PC-9 (cell line): Measurements from ENCODE around the gene ISOC2. TPM values are rescaled to one million over a fixed set of nuclear protein-coding genes. Genes with fewer than 3 reads are reported as not detected.

Experiments
- BruUV-seq: library from RNA; stranded (reverse); fragments of 400-500 nt; replicated peaks from 2 replicates; lab custom pipeline; 2021; lab: Mats Ljungman, UMichigan
- CTCF ChIA-PET: fragments of 300-600 bp; sonication (Branson Sonifier 250); formaldehyde crosslinking; loops from one replicate; lab custom pipeline; 2022; ENCODE audit warnings: antibody characterized with exemption; lab: Charles Lee
- POLR2A ChIA-PET: fragments of 300-600 bp; sonication (Branson Sonifier 250); formaldehyde crosslinking; loops from one replicate; lab custom pipeline; 2022; ENCODE audit warnings: antibody characterized with exemption; ENCODE audit not compliant: unreplicated experiment; lab: Charles Lee
- DNase-seq, 2 experiments: peaks; one replicate each; pipeline versions ENCODE4 v3.0.0 to v3.0.0-alpha.2; 2015 to 2022; ENCODE audit warnings: mixed read lengths in 1 of 2
- H2AFZ ChIP-seq: fragments of 200-600 bp; sonication (generic); 2 replicates; pipeline ENCODE4 v1.8.1; 2017; ENCODE audit warnings: antibody characterized with exemption
- H3F3A ChIP-seq: fragments of 200-600 bp; sonication (generic); 2 replicates; pipeline ENCODE4 v1.8.1; 2017; ENCODE audit warnings: antibody characterized with exemption, mild to moderate bottlenecking, low read depth; ENCODE audit not compliant: insufficient read depth
- H3K27ac ChIP-seq: fragments of 200-600 bp; sonication (generic); 2 replicates; pipeline ENCODE4 v1.6.1; 2016; ENCODE audit warnings: mixed run types
- H3K27me3 ChIP-seq: fragments of 200-600 bp; sonication (generic); 2 replicates; pipeline ENCODE4 v1.6.1; 2016; ENCODE audit warnings: low read depth, mixed run types; ENCODE audit not compliant: insufficient read depth
- H3K36me3 ChIP-seq: fragments of 200-600 bp; sonication (generic); 2 replicates; pipeline ENCODE4 v1.6.1; 2016; ENCODE audit warnings: low read depth, mixed run types
- H3K4me1 ChIP-seq: fragments of 200-600 bp; sonication (generic); replicated peaks from 2 replicates; pipeline ENCODE4 v1.6.1; 2016; ENCODE audit warnings: mixed run types; ENCODE audit not compliant: insufficient read depth
- H3K4me2 ChIP-seq: fragments of 200-600 bp; sonication (generic); 2 replicates; pipeline ENCODE4 v1.6.1; 2017; ENCODE audit warnings: mixed run types
- H3K4me3 ChIP-seq: fragments of 200-600 bp; sonication (generic); 2 replicates; pipeline ENCODE4 v1.6.1; 2016; ENCODE audit warnings: mixed run types
- H3K79me2 ChIP-seq: fragments of 200-600 bp; sonication (generic); 2 replicates; pipeline ENCODE4 v1.6.1; 2017; ENCODE audit warnings: low read depth, mixed run types
- H3K9me2 ChIP-seq: fragments of 200-600 bp; sonication (generic); 2 replicates; pipeline ENCODE4 v1.8.1; 2017; ENCODE audit warnings: mild to moderate bottlenecking; ENCODE audit not compliant: insufficient read depth
- H3K9me3 ChIP-seq: fragments of 200-600 bp; sonication (generic); 2 replicates; pipeline ENCODE4 v1.8.1; 2016; ENCODE audit warnings: low read depth; ENCODE audit not compliant: insufficient read depth
- H4K20me1 ChIP-seq: fragments of 200-600 bp; sonication (generic); 2 replicates; pipeline ENCODE4 v1.8.1; 2017; ENCODE audit not compliant: insufficient read depth
- EZH2 ChIP-seq: fragments of 200-600 bp; sonication (generic); IDR thresholded peaks from 2 replicates; pipeline ENCODE4 v1.8.0; 2017; ENCODE audit warnings: antibody characterized with exemption, low read depth
- intact Hi-C: fragments of 100-400 bp; cut with micrococcal nuclease; formaldehyde crosslinking; loops from one replicate; pipeline ENCODE4 v1.10.0; 2022; ENCODE audit not compliant: unreplicated experiment
- total RNA-seq: library from RNA; stranded (reverse); gene quantifications from 2 replicates; pipeline ENCODE4 v1.2.3, GENCODE V29; 2021
- TF ChIP-seq, protein P1 (sequence below): fragments of 200-600 bp; sonication (generic); conservative IDR thresholded peaks from 2 replicates; pipeline ENCODE4 v1.6.1; 2017; ENCODE audit warnings: mixed run types, antibody characterized with exemption, mild to moderate bottlenecking, moderate library complexity

The ISOC2 gene
- total RNA-seq, 1 experiment from 2014 or later: 92.4 TPM

DNA sequence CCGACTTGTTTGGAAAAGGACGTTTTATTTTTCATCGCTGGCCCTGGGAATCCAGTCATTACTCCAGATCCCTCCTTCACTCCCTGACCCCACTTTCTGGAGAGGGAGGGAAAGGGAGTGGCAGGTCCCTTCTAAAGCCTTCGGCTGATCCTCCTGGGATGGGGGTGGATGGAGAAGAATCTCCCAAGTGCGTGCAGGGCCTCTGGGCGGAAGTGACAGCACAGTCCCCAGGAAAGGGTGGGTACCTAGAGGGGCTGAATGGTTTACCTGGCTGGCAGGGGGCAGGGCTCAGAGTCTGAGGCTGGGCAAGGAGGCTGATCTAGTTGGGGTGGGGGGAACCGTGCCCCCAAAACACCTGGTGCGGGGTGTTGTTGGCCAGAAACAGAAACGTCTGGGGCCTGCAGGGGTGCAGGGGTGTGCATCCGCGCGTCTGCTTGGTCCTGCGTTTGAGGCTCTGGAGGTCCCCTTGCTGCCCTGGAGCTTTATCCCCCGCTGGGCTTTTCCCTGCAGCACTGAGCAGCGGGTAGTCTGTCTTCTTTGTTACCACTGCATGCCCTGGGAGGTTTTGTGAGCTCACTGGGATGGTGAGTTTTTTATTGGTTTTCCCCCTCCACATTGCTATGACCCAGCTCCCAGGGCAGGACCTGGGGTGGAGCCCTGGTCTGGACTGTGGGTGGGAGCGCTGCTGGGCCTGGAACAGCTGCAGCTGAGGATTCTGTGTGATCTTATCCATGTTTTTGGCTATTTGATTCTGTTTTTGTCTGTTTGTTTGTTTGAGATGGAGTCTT lies 12.0 kb upstream of the ISOC2 start:
- Histone ChIP-seq H3K9me3 (no peaks in the 10 kb centered on the region), H3K4me2 (peak overlapping the region; percentile 63), H3K4me3 (peak overlapping the region; percentile 56; the same call in 1 of the 2 replicates), H3K27me3 (no peaks in the 10 kb centered on the region), H3K79me2 (peaks cover 27% of the 10 kb centered on the region), H3K9me2 (no peaks in the 10 kb centered on the region), H3K36me3 (no peaks in the 10 kb centered on the region), H2AFZ (no peak overlapping the region), H3K4me1 (peaks cover 43% of the 10 kb centered on the region), H3K27ac (peak overlapping the region; percentile 66), H3F3A (peaks cover 57% of the 10 kb centered on the region), H4K20me1 (peaks cover 15% of the 10 kb centered on the region)
- TF ChIP-seq, protein P1, sequence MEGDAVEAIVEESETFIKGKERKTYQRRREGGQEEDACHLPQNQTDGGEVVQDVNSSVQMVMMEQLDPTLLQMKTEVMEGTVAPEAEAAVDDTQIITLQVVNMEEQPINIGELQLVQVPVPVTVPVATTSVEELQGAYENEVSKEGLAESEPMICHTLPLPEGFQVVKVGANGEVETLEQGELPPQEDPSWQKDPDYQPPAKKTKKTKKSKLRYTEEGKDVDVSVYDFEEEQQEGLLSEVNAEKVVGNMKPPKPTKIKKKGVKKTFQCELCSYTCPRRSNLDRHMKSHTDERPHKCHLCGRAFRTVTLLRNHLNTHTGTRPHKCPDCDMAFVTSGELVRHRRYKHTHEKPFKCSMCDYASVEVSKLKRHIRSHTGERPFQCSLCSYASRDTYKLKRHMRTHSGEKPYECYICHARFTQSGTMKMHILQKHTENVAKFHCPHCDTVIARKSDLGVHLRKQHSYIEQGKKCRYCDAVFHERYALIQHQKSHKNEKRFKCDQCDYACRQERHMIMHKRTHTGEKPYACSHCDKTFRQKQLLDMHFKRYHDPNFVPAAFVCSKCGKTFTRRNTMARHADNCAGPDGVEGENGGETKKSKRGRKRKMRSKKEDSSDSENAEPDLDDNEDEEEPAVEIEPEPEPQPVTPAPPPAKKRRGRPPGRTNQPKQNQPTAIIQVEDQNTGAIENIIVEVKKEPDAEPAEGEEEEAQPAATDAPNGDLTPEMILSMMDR: no peak
- TF ChIP-seq EZH2: no peak
- intact Hi-C loops: loop anchor here (10.0 kb wide), 3 partner anchors 329 to 1009 kb away; partner anchors contain the start of genes LENG9, RDH13 and TNNT1
- DNase-seq: peak in 1 of 2 experiments; percentile 35
- BruUV-seq: no TSS peak
- ChIA-PET CTCF (interaction anchor here (0.8 kb wide), 1 partner anchor 30 kb away, joined by 3 read pairs; no protein-coding TSS in a partner anchor), POLR2A (interaction anchor here (0.5 to 0.7 kb wide), 3 partner anchors 100 to 151 kb away, joined by 3 to 5 read pairs (median 5); partner anchors contain the start of gene ZNF784)

DNA sequence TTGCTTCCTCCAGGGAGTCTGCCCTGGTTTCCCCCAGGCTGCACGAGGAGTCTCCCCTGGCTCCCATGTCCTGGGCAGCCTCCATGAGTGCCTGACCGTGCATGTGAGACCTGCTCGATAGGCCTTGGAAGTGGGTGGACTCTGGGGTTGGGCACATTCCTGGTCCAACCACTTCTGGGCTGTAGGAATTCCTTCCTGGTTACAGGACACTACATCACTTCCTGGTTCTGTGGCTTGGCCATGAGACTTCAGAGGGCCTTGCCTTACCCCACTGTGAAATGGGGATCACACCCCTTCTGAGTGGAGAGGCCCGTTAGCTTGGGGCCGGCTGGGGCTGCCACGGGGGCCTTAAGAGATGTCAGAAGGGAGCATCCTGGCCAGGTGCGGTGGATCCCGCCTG lies 11.0 kb upstream of the ISOC2 start:
- CTCF ChIA-PET: interaction anchor here (0.8 kb wide), 1 partner anchor 31 kb away, joined by 3 read pairs; no protein-coding TSS in a partner anchor

DNA sequence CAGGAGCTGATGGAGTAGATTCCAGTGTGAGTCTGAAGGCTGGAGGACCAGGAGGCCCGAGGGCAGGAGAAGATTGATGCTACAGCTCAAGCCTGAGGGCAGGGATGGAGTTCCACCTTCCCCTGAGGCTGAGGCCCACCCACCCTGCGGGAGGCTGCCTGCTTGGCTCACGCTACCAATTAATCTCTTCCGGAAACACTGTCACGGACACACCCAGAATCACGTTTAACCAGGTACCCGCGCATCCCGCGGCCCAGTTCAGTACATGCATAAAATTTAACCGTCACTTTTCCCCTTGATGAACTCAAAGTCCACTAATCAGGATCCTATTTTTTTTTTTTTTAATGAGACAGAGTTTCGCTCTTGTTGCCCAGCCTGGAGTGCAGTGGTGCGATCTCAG lies 9.8 kb upstream of the ISOC2 start:
- no peak for TF ChIP-seq EZH2
- TF ChIP-seq, protein P1: no peak
- no peaks in the 10 kb centered on the region for H4K20me1 ChIP-seq
- no peaks in the 10 kb centered on the region for H3K27me3 ChIP-seq
- intact Hi-C loops: loop anchor here (10.0 kb wide), 3 partner anchors 326 to 1006 kb away; partner anchors contain the start of genes LENG9, RDH13 and TNNT1
- peak overlapping the region; percentile 96 for H3K4me2 ChIP-seq
- H3K4me1 ChIP-seq: peaks cover 41% of the 10 kb centered on the region
- H3K27ac ChIP-seq: peak overlapping the region; percentile 10; the same call in 1 of the 2 replicates
- H3K36me3 ChIP-seq: no peaks in the 10 kb centered on the region
- ChIA-PET CTCF (interaction anchor here (0.6 to 1.4 kb wide), 4 partner anchors 16 to 95 kb away, joined by 3 to 9 read pairs (median 4); no protein-coding TSS in a partner anchor), POLR2A (no interaction called here)
- peaks cover 69% of the 10 kb centered on the region for H3F3A ChIP-seq
- peaks cover 13% of the 10 kb centered on the region for H3K79me2 ChIP-seq
- H2AFZ ChIP-seq: no peak overlapping the region
- peak overlapping the region; percentile 72 for H3K4me3 ChIP-seq
- no TSS peak for BruUV-seq
- peak in 1 of 2 experiments; percentile 28 for DNase-seq
- no peaks in the 10 kb centered on the region for H3K9me2 ChIP-seq
- H3K9me3 ChIP-seq: no peaks in the 10 kb centered on the region

More for the DNA sequence above, 11.0 kb upstream of the ISOC2 start:
- Histone ChIP-seq H3K27me3 (no peaks in the 10 kb centered on the region), H3F3A (peaks cover 63% of the 10 kb centered on the region), H2AFZ (peak overlapping the region; percentile 42; the same call in 1 of the 2 replicates), H3K4me2 (peak overlapping the region; percentile 63), H3K27ac (peak overlapping the region; percentile 66), H4K20me1 (peaks cover 5% of the 10 kb centered on the region; the same call in 1 of the 2 replicates), H3K36me3 (no peaks in the 10 kb centered on the region), H3K9me3 (no peaks in the 10 kb centered on the region), H3K4me1 (peaks cover 41% of the 10 kb centered on the region), H3K79me2 (peaks cover 17% of the 10 kb centered on the region), H3K4me3 (peak overlapping the region; percentile 56; the same call in 1 of the 2 replicates), H3K9me2 (no peaks in the 10 kb centered on the region)
- BruUV-seq: no TSS peak
- no peak for TF ChIP-seq EZH2
- intact Hi-C loops: loop anchor here (10.0 kb wide), 3 partner anchors 328 to 1008 kb away; partner anchors contain the start of genes LENG9, RDH13 and TNNT1
- DNase-seq: peak; percentile 82 to 95
- POLR2A ChIA-PET: no interaction called here
